Inflammatory macrophage treated with lipopolysaccharide for 4 hours (primary cell): ENCODE data around the gene CALM1.
A peak's percentile ranks its signal among the peaks of the same experiment; 100 is the strongest.
"Not testable (repeated sequence)": the region's sequence is repeated elsewhere in the genome, so short reads cannot be mapped to it uniquely, and the experiment has no call there.

Source experiments
- DNase-seq: peaks from one replicate; pipeline ENCODE4 v3.0.0-alpha.2; 2020

Gene CALM1

GRCh38 chr14:90383731-90384542 is 12.9 kb upstream of the CALM1 start:
- DNase-seq = peak; percentile 21

- peak; percentile 16 for DNase-seq
Measured at GRCh38 chr14:90384543-90384911, 12.3 kb upstream of the CALM1 start.

- DNase-seq = peak; percentile 8
Measured at GRCh38 chr14:90386321-90386720, 10.5 kb upstream of the CALM1 start.

- DNase-seq = no peak
Measured at GRCh38 chr14:90387206-90387760, 9.5 kb upstream of the CALM1 start.

- DNase-seq = peak; percentile 41
Measured at GRCh38 chr14:90388437-90388836, 8.4 kb upstream of the CALM1 start.

GRCh38 chr14:90388982-90389381 is 7.8 kb upstream of the CALM1 start:
- DNase-seq = no peak

- DNase-seq = no peak
Measured at GRCh38 chr14:90393966-90394365, 2.9 kb upstream of the CALM1 start.

- DNase-seq = not testable (repeated sequence)
Measured at GRCh38 chr14:90394782-90395181, 2.0 kb upstream of the CALM1 start.

- DNase-seq = peak; percentile 48
Measured at GRCh38 chr14:90397425-90398314, 841 bp downstream of the CALM1 start.

- peak; percentile 57 for DNase-seq
Measured at GRCh38 chr14:90398315-90398839, 1.5 kb downstream of the CALM1 start.

GRCh38 chr14:90398841-90399540 is 2.2 kb downstream of the CALM1 start:
- DNase-seq = no peak

- DNase-seq = peak; percentile 98
Measured at GRCh38 chr14:90399541-90400444, 3.0 kb downstream of the CALM1 start.

- no peak for DNase-seq
Measured at GRCh38 chr14:90400904-90401561, 4.2 kb downstream of the CALM1 start.

- peak; percentile 54 for DNase-seq
Measured at GRCh38 chr14:90402016-90402415, 5.2 kb downstream of the CALM1 start.

GRCh38 chr14:90403065-90403464 is 6.2 kb downstream of the CALM1 start:
- no peak for DNase-seq

GRCh38 chr14:90405101-90405500 is 8.3 kb downstream of the CALM1 start:
- DNase-seq = no peak

- DNase-seq = no peak
Measured at GRCh38 chr14:90405755-90406154, 8.9 kb downstream of the CALM1 start.

- DNase-seq = no peak
Measured at GRCh38 chr14:90406384-90406798, 9.6 kb downstream of the CALM1 start.

- DNase-seq = no peak
Measured at GRCh38 chr14:90407230-90407629, 10.4 kb downstream of the CALM1 start.

GRCh38 chr14:90408713-90409112 is 11.9 kb downstream of the CALM1 start:
- DNase-seq = no peak

- peak; percentile 39 for DNase-seq
Measured at GRCh38 chr14:90409209-90409730, 12.4 kb downstream of the CALM1 start.
